K562 (cell line): Measurements from ENCODE around the gene VDAC2. TPM values are rescaled to one million over a fixed set of nuclear protein-coding genes. Genes with fewer than 3 reads are reported as not detected.

Source experiments
- ATF4 ChIP-seq: fragments of 450-650 bp; formaldehyde crosslinking; IDR thresholded peaks from 2 replicates; pipeline ENCODE4 v1.4.0; 2022; ENCODE audit warnings: mild to moderate bottlenecking, moderate library complexity
- BDP1 ChIP-seq: IDR thresholded peaks from 3 replicates; pipeline ENCODE4 v1.6.1; 2011; ENCODE audit not compliant: insufficient read length, insufficient read depth
- GATAD2B ChIP-seq: fragments of 450-650 bp; IDR thresholded peaks from 2 replicates; pipeline ENCODE4 v1.6.1; 2017; ENCODE audit warnings: mild to moderate bottlenecking, borderline replicate concordance
- HES1 ChIP-seq: fragments of 450-650 bp; IDR thresholded peaks from 2 replicates; pipeline ENCODE4 v1.6.1; 2016; ENCODE audit warnings: low read depth, mild to moderate bottlenecking, moderate library complexity
- HLTF ChIP-seq: fragments of 450-650 bp; IDR thresholded peaks from 2 replicates; pipeline ENCODE4 v1.6.1; 2016
- JUND ChIP-seq, 2 experiments: IDR thresholded peaks; 2 replicates in 1 of 2; 3 replicates in 1 of 2; pipeline ENCODE4 v1.6.1; 2011; ENCODE audit warnings: borderline replicate concordance in 2 of 2, low read depth in 2 of 2, low read length in 2 of 2, improper control_type of control experiment in 1 of 2, missing biosample characterization in 1 of 2, missing genetic modification characterization in 1 of 2, missing genetic modification reagents in 1 of 2
- NFATC3 ChIP-seq: fragments of 450-650 bp; IDR thresholded peaks from 2 replicates; pipeline ENCODE4 v1.6.1; 2017; ENCODE audit warnings: mild to moderate bottlenecking
- NR2F6 ChIP-seq: fragments of 450-650 bp; formaldehyde crosslinking; IDR thresholded peaks from 2 replicates; pipeline ENCODE4 v1.4.0; 2020; ENCODE audit warnings: mild to moderate bottlenecking
- POLR2G ChIP-seq: fragments of 200-400 bp; formaldehyde crosslinking; IDR thresholded peaks from 2 replicates; pipeline ENCODE4 v1.6.1; 2017; ENCODE audit warnings: low read depth, mild to moderate bottlenecking, antibody characterized with exemption, low read length, moderate library complexity
- TARDBP ChIP-seq: fragments of 450-650 bp; IDR thresholded peaks from 2 replicates; pipeline ENCODE4 v1.6.1; 2016
- TCF7L2 ChIP-seq: fragments of 150-350 bp; IDR thresholded peaks from 2 replicates; pipeline ENCODE4 v1.6.1; 2016; ENCODE audit warnings: low read depth, mild to moderate bottlenecking, low read length, moderate library complexity
- ZKSCAN1 ChIP-seq: fragments of 150-350 bp; IDR thresholded peaks from 2 replicates; pipeline ENCODE4 v1.6.1; 2016; ENCODE audit warnings: low read depth, low read length
- ZNF134 ChIP-seq: fragments of 250-450 bp; sonication (Bioruptor Pico); conservative IDR thresholded peaks from 2 replicates; pipeline ENCODE4 v1.4.0; 2020
- ZNF212 ChIP-seq: fragments of 450-650 bp; formaldehyde crosslinking; IDR thresholded peaks from 2 replicates; pipeline ENCODE4 v1.4.0; 2020; ENCODE audit warnings: mild to moderate bottlenecking
- ZNF740 ChIP-seq, 3 experiments: fragments of 200-800 bp in 1 of 3; sonication (Bioruptor generic) in 1 of 3; sonication (generic) in 1 of 3; formaldehyde crosslinking in 1 of 3; IDR thresholded peaks; 2 replicates each; pipeline versions ENCODE4 v1.6.1 to v1.8.0; 2016 to 2022; ENCODE audit warnings: mild to moderate bottlenecking in 2 of 3, missing compliant biosample characterization in 2 of 3, missing genetic modification characterization in 2 of 3, missing genetic modification reagents in 1 of 3
- ZNF766 ChIP-seq: fragments of 200-800 bp; sonication (Bioruptor generic); conservative IDR thresholded peaks from 2 replicates; pipeline ENCODE4 v1.6.1; 2016; ENCODE audit warnings: missing genetic modification characterization, missing compliant biosample characterization
- polyA plus RNA-seq, 8 experiments: library from polyadenylated mRNA; depleted of rRNA in 4 of 8; stranded (reverse) in 5 of 8; unstranded in 3 of 8; fragments of >200 nt; fragmentation: Nextera tagmentation in 2 of 8; fragmentation: Illumina TruSeq in 1 of 8; extraction: Ambion mirVana in 2 of 8; extraction: Trizol in 1 of 8; gene quantifications; 2 replicates each; pipeline versions ENCODE4 v1.2.1 to v1.2.3, GENCODE V29; 2011 to 2014; ENCODE audit warnings: inconsistent platforms in 1 of 8, missing spikeins in 1 of 8
- total RNA-seq, 7 experiments: library from RNA; depleted of rRNA in 6 of 7; stranded (reverse); fragments of >200 nt in 6 of 7; fragmentation: Illumina TruSeq in 2 of 7; extraction: Trizol in 2 of 7; gene quantifications; 2 replicates each; pipeline versions ENCODE4 v1.2.1 to v1.2.3, GENCODE V29; 2011 to 2021; ENCODE audit warnings: low replicate concordance in 1 of 7
- TF ChIP-seq, protein P1 (sequence below): fragments of 450-650 bp; IDR thresholded peaks from 2 replicates; pipeline ENCODE4 v1.6.1; 2017; ENCODE audit warnings: antibody characterized with exemption
- TF ChIP-seq, protein P2 (sequence below): sonication (generic); formaldehyde crosslinking; IDR thresholded peaks from 2 replicates; pipeline ENCODE4 v1.8.0; 2023; ENCODE audit warnings: mild to moderate bottlenecking, missing genetic modification reagents
- TF ChIP-seq, protein P3 (sequence below), 2 experiments: fragments of 450-650 bp in 1 of 2; sonication (generic) in 1 of 2; formaldehyde crosslinking; conservative IDR thresholded peaks; 2 replicates each; pipeline versions ENCODE4 v1.4.0 to v1.8.1; 2020 to 2022; ENCODE audit warnings: mild to moderate bottlenecking in 1 of 2, missing genetic modification reagents in 1 of 2

VDAC2 gene
- total and polyA plus RNA-seq, 9 of the 15 experiments (the other 6 are each of a cell fraction or from before 2014, with no cell fraction given): 139 to 450 (median 250) TPM

DNA sequence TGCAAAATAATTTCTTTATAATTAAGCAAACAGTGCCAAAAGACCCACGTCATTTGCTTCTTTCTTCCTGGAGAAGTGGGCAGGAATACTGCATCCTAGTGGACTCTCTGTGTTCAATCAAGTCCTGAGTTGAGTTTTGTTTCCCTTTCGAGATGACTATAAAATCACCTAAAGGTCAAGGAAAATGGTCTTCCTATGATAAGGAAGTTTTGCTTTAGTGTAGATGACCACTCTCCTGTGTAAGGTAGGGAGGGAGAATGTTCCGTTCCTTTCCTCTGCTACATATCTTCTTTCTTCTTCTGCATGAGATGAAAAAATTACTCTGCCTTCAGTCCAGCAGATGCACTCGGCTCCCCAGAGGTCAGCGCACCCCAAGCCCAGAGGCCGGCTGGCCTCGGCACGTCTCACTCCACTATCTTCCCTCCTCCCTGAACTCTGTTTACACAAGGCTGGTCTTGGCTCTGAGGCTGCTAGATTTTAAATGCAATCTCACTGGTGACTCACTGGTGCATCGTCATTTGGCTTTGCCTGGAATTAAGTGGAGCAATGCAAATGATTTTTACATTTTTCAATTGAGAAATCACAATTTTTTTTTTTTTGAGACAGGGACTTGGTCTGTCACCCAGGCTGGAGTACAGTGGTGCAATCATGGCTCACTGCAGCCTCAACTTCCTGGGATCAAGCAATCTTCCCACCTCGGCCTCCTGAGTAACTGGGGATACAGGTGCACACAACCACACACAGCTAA lies 18.6 kb upstream of the VDAC2 start (continued):
- TF ChIP-seq NFATC3 (peak; percentile 15; the same call in 1 of the 2 replicates), TCF7L2 (no peak), ZNF134 (CRISPR knock-in tag) (no peak), TARDBP (no peak), ZNF212 (no peak), HLTF (0 out of 2 replicates have a peak, but pooled peaks have one; percentile 22), HES1 (peak; percentile 71; the same call in 1 of the 2 replicates), GATAD2B (no peak), BDP1 (no peak), ZNF766 (CRISPR knock-in tag) (no peak; the same call in 1 of the 2 replicates), ZNF740 (CRISPR knock-in tag; IDR thresholded peaks at IDR 0.05) (no peak), ZNF740 (tag; IDR thresholded peaks at IDR 0.05) (no peak), JUND (IDR thresholded peaks at IDR 0.05; ENCODE audit: borderline replicate concordance, low read depth, low read length) (peak; percentile 99), JUND (tag; IDR thresholded peaks at IDR 0.05; ENCODE audit: borderline replicate concordance, low read depth, low read length) (peak; percentile 99), ATF4 (CRISPR knock-in tag) (no peak), ZKSCAN1 (no peak), NR2F6 (CRISPR knock-in tag) (no peak), POLR2G (no peak)
- TF ChIP-seq, protein P1, sequence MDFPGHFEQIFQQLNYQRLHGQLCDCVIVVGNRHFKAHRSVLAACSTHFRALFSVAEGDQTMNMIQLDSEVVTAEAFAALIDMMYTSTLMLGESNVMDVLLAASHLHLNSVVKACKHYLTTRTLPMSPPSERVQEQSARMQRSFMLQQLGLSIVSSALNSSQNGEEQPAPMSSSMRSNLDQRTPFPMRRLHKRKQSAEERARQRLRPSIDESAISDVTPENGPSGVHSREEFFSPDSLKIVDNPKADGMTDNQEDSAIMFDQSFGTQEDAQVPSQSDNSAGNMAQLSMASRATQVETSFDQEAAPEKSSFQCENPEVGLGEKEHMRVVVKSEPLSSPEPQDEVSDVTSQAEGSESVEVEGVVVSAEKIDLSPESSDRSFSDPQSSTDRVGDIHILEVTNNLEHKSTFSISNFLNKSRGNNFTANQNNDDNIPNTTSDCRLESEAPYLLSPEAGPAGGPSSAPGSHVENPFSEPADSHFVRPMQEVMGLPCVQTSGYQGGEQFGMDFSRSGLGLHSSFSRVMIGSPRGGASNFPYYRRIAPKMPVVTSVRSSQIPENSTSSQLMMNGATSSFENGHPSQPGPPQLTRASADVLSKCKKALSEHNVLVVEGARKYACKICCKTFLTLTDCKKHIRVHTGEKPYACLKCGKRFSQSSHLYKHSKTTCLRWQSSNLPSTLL: no peak
- TF ChIP-seq, protein P2, sequence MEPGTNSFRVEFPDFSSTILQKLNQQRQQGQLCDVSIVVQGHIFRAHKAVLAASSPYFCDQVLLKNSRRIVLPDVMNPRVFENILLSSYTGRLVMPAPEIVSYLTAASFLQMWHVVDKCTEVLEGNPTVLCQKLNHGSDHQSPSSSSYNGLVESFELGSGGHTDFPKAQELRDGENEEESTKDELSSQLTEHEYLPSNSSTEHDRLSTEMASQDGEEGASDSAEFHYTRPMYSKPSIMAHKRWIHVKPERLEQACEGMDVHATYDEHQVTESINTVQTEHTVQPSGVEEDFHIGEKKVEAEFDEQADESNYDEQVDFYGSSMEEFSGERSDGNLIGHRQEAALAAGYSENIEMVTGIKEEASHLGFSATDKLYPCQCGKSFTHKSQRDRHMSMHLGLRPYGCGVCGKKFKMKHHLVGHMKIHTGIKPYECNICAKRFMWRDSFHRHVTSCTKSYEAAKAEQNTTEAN (CRISPR knock-in tag): no peak
- TF ChIP-seq, protein P3, sequence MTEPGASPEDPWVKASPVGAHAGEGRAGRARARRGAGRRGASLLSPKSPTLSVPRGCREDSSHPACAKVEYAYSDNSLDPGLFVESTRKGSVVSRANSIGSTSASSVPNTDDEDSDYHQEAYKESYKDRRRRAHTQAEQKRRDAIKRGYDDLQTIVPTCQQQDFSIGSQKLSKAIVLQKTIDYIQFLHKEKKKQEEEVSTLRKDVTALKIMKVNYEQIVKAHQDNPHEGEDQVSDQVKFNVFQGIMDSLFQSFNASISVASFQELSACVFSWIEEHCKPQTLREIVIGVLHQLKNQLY (CRISPR knock-in tag; conservative IDR thresholded peaks at IDR 0.05): no peak
